Keratinocyte (primary cell): ENCODE data around the gene KDM3B. TPM values are rescaled to one million over a fixed set of nuclear protein-coding genes. Genes with fewer than 3 reads are reported as not detected.

Experiments
- DNase-seq: peaks from one replicate; pipeline ENCODE4 v3.0.0-alpha.2; 2011; ENCODE audit warnings: low read depth, missing footprints, low spot score
- FAIRE-seq: peaks from 2 replicates; lab custom pipeline; 2011; peaks lifted over from hg19 to GRCh38; lab: Jason Lieb, UNC
- H2AFZ ChIP-seq: 2 replicates; pipeline ENCODE4 v1.6.0; 2012; ENCODE audit warnings: low read length, control low read depth, inconsistent platforms; ENCODE audit not compliant: control insufficient read depth
- H3K27ac ChIP-seq: 2 replicates; pipeline ENCODE4 v1.5.1; 2011; ENCODE audit warnings: low read length; ENCODE audit not compliant: control insufficient read depth, insufficient read depth
- H3K27me3 ChIP-seq: 3 replicates; pipeline ENCODE4 v1.6.0; 2011; ENCODE audit warnings: low read length; ENCODE audit not compliant: control insufficient read depth, insufficient read depth; ENCODE audit errors: extremely low read depth
- H3K36me3 ChIP-seq, 2 experiments: 2 replicates in 1 of 2; 3 replicates in 1 of 2; pipeline ENCODE4 v1.5.1; 2011; ENCODE audit warnings: low read length in 2 of 2, mild to moderate bottlenecking in 1 of 2; ENCODE audit not compliant: control insufficient read depth in 2 of 2, insufficient read depth in 2 of 2; ENCODE audit errors: extremely low read depth in 1 of 2
- H3K4me1 ChIP-seq: 3 replicates; pipeline ENCODE4 v1.5.1; 2011; ENCODE audit warnings: low read length; ENCODE audit not compliant: control insufficient read depth, insufficient read depth; ENCODE audit errors: extremely low read depth
- H3K4me2 ChIP-seq: 3 replicates; pipeline ENCODE4 v1.6.0; 2011; ENCODE audit warnings: low read depth, low read length; ENCODE audit not compliant: control insufficient read depth, insufficient read depth; ENCODE audit errors: extremely low read depth
- H3K4me3 ChIP-seq, 3 experiments: fragments of 200-600 bp in 1 of 3; sonication (generic) in 1 of 3; 2 replicates in 2 of 3; 3 replicates in 1 of 3; pipeline ENCODE4 v1.5.1; 2011 to 2016; ENCODE audit warnings: low read length in 3 of 3, mild to moderate bottlenecking in 3 of 3, control low read depth in 2 of 3, inconsistent platforms in 1 of 3, low read depth in 1 of 3, mixed read lengths in 1 of 3, mixed run types in 1 of 3, moderate library complexity in 1 of 3; ENCODE audit not compliant: control insufficient read depth in 2 of 3, insufficient read depth in 2 of 3; ENCODE audit errors: extremely low read depth in 1 of 3
- H3K79me2 ChIP-seq: 2 replicates; pipeline ENCODE4 v1.6.0; 2012; ENCODE audit warnings: low read length; ENCODE audit not compliant: control insufficient read depth, insufficient read depth
- H3K9ac ChIP-seq: 3 replicates; pipeline ENCODE4 v1.6.0; 2011; ENCODE audit warnings: low read length; ENCODE audit not compliant: control insufficient read depth, insufficient read depth; ENCODE audit errors: extremely low read depth
- H3K9me1 ChIP-seq: 3 replicates; pipeline ENCODE4 v1.6.0; 2011; ENCODE audit warnings: low read length; ENCODE audit not compliant: control insufficient read depth, insufficient read depth; ENCODE audit errors: extremely low read depth
- H3K9me3 ChIP-seq: 2 replicates; pipeline ENCODE4 v1.5.1; 2012; ENCODE audit warnings: low read depth, low read length; ENCODE audit not compliant: control insufficient read depth
- H4K20me1 ChIP-seq: 3 replicates; pipeline ENCODE4 v1.6.0; 2011; ENCODE audit warnings: low read length; ENCODE audit not compliant: control insufficient read depth, insufficient read depth; ENCODE audit errors: extremely low read depth
- CTCF ChIP-seq, 3 experiments: IDR thresholded peaks in 1 of 3; conservative IDR thresholded peaks in 1 of 3; optimal IDR thresholded peaks in 1 of 3; 2 replicates in 2 of 3; 3 replicates in 1 of 3; pipeline versions ENCODE3 to v1.5.1; 2011; ENCODE audit warnings: low read length in 3 of 3, mild to moderate bottlenecking in 3 of 3, moderate library complexity in 2 of 3, control low read depth in 1 of 3, inconsistent platforms in 1 of 3; ENCODE audit not compliant: insufficient read depth in 2 of 3; ENCODE audit errors: extremely low read depth in 1 of 3
- EZH2 ChIP-seq: IDR thresholded peaks from one replicate; pipeline ENCODE4 v1.6.1; 2012; ENCODE audit warnings: inconsistent platforms, mild to moderate bottlenecking, low read length, moderate library complexity
- dilution Hi-C: fragments of 300-500 bp; cut with MboI; formaldehyde crosslinking; loops from one replicate; pipeline ENCODE4 v1.7.0; 2020; ENCODE audit warnings: low sequenced_read_pairs; ENCODE audit not compliant: extremely low pct_ligation_motif_present
- polyA plus RNA-seq, 5 experiments: library from polyadenylated mRNA; depleted of rRNA in 3 of 5; stranded (reverse) in 3 of 5; stranded (forward) in 1 of 5; unstranded in 1 of 5; fragments of >200 nt; gene quantifications; 1 replicate in 1 of 5; 2 replicates in 3 of 5; 3 replicates in 1 of 5; pipeline versions ENCODE4 v1.2.1 to v1.2.3, GENCODE V29; 2011 to 2012; ENCODE audit warnings: missing spikeins in 2 of 5, low read depth in 1 of 5, low replicate concordance in 1 of 5

Gene KDM3B
- polyA plus RNA-seq, 1 donor (not counting 4 experiments of a cell fraction or from before 2014, with no cell fraction given) = 28.8 TPM

GRCh38 chr5:138330813-138331448 lies 21.6 kb upstream of the KDM3B start:
- H3K79me2 ChIP-seq = no peaks in the 10 kb centered on the region
- TF ChIP-seq CTCF (optimal IDR thresholded peaks at IDR 0.05 in 1 of 3, IDR thresholded peaks at IDR 0.05 in 1 of 3, conservative IDR thresholded peaks at IDR 0.05 in 1 of 3; ENCODE audit: extremely low read depth in 1 of 3, insufficient read depth in 2 of 3, low read length in 3 of 3) (no peak), EZH2 (no peak)
- no peaks in the 10 kb centered on the region for H3K9me1 ChIP-seq
- H3K27ac ChIP-seq = peak overlapping the region; percentile 71
- peak overlapping the region; percentile 92 for H2AFZ ChIP-seq
- H3K36me3 ChIP-seq = no peaks in the 10 kb centered on the region
- peak overlapping the region; percentile 81 for H3K9ac ChIP-seq
- no peaks in the 10 kb centered on the region for H3K9me3 ChIP-seq
- DNase-seq (no peak), FAIRE-seq (no peak)
- H3K4me3 ChIP-seq = peak overlapping the region; percentile 33 to 92 (median 76)
- H3K27me3 ChIP-seq = no peaks in the 10 kb centered on the region
- dilution Hi-C loops = no loop called here
- H3K4me1 ChIP-seq = peaks cover 16% of the 10 kb centered on the region
- peak overlapping the region; percentile 99 for H3K4me2 ChIP-seq
- H4K20me1 ChIP-seq = no peaks in the 10 kb centered on the region

GRCh38 chr5:138331449-138332368 lies 20.8 kb upstream of the KDM3B start, which contains the start of gene CDC25C:
TSS of gene CDC25C (minus strand) at chr5:138331804. CDS start at chr5:138331180, 624 bp downstream.
- FAIRE-seq = peak; percentile 75
- H3K4me2 ChIP-seq = peak within 1 kb of the TSS; percentile 99

More at GRCh38 chr5:138331449-138332368, 20.8 kb upstream of the KDM3B start, which contains the start of gene CDC25C:
- no peak for TF ChIP-seq CTCF (optimal IDR thresholded peaks at IDR 0.05 in 1 of 3, IDR thresholded peaks at IDR 0.05 in 1 of 3, conservative IDR thresholded peaks at IDR 0.05 in 1 of 3; ENCODE audit: extremely low read depth in 1 of 3, insufficient read depth in 2 of 3, low read length in 3 of 3)
- no peak for TF ChIP-seq EZH2
- dilution Hi-C loops = no loop called here
- H3K9me3 ChIP-seq = no peaks in the 10 kb centered on the region
- no peaks in the 10 kb centered on the region for H4K20me1 ChIP-seq
- H3K9me1 ChIP-seq = no peaks in the 10 kb centered on the region
- no peaks in the 10 kb centered on the region for H3K27me3 ChIP-seq
- peak; percentile 92 for DNase-seq
- H3K4me3 ChIP-seq = peak within 1 kb of the TSS; percentile 40 to 92 (median 76)
- no peaks in the 10 kb centered on the region for H3K79me2 ChIP-seq
- peak within 1 kb of the TSS; percentile 99 for H2AFZ ChIP-seq
- H3K27ac ChIP-seq = peak within 1 kb of the TSS; percentile 71
- H3K36me3 ChIP-seq = no peaks in the 10 kb centered on the region
- H3K9ac ChIP-seq = peak within 1 kb of the TSS; percentile 81
- peaks cover 16% of the 10 kb centered on the region for H3K4me1 ChIP-seq
